ENCODE results near the gene NKTR. TPM values are rescaled to one million over a fixed set of nuclear protein-coding genes. Genes with fewer than 3 reads are reported as not detected.

Gene NKTR
- total RNA-seq, 2 donors from 2014 or later = 101 to 116 TPM

DNA sequence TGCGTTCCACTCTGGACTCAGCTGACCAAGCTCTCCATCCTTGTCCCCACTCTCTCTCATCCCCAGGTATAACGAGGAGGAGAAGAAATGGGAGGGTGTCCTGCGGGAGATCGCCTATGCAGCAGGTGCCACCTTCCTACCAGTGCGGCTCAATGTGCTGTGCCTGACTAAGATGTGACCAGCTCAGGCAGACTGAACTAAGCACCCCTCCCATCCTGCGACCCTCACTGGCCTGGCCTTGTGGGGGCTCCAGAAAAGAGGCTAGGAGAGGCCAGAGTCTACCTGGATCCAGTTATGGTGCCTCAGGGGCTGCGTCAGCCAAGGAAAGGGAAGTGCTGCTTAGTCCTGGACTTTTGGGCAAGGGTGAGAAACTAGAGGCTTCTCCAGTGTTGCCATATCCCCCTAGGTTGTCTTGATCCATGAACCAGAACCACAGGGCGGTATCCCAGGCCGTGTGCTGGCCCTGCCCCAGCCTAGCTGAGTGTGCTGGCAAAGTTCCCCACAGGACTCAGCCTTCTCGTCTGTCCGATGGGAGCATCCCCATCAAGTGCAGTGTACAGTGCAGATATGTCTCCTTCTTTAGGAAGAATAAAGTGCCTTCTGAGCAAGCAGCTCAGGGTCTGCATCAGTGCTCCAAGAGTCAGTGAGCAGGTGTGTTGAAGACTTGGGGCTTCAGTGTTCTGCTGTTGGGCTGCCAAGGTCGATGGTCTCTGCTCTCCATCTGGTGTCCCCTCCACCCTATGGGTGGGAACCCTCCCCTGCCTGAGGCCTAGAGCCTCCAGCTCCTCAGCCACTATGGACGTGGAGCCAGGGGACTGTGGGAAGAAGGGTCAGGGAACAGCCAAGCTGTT lies 91.6 kb downstream of the NKTR start:
- Histone ChIP-seq H3K4me1 (ENCODE audit: control insufficient read depth, insufficient read depth, low read length) (no peaks in the 10 kb centered on the region), H3K9ac (ENCODE audit: extremely low read depth, low read length, poor library complexity, severe bottlenecking) (no peak overlapping the region)
- no peaks in the 10 kb centered on the region for H3K36me3 Mint-ChIP-seq (ENCODE audit: low read depth)

DNA sequence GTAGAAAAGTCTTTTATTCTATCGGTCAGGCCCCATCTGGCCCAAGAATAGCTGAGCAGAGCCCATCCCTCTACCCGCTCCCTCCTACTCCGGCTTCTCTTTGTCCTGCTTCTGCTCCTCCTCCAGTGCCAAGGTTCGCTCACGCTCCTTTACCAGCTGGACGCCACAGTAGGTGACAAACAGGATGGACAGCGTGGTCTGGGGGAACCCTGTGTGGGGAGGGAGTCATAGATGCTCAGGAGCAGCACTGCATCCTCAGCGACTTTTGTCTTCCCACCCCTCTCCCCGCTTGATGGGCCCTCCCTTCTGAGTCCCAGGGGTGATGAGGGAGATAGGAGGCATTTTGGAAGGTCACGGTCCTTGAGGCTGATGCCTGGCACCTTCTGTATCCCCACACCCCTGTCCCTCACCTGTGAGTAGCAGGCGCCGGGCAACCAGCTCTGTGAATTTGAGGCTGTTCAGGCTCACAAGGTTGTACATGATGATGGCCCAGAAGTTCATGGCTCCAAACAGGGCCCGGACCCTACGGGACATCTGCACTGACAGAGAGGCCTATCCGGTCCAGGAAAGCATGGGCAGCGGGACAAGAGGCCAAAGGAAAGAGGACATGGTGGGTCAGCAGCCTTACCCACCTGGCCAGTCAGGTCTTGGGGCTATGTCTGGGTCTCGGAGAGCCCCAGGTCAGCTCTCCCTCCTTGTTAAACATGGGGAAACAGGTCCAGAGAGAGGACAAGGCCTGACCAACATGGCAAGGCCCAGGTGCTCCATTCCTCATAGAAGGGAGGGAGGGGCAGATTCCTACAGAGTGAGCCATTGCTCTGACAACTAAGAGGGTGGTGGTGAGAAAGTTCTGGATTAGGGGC lies 92.4 kb downstream of the NKTR start:
- DNase-seq = peak; percentile 24
- Mint-ChIP-seq H3K36me3 (ENCODE audit: low read depth) (no peaks in the 10 kb centered on the region), H3K9me3 (no peaks in the 10 kb centered on the region), H3K4me1 (peaks cover 1% of the 10 kb centered on the region), H3K27me3 (ENCODE audit: insufficient read depth) (peaks cover 3% of the 10 kb centered on the region), H3K4me3 (no peak overlapping the region), H3K27ac (no peak overlapping the region)
- Histone ChIP-seq H3K27ac (ENCODE audit: low read depth, low read length) (no peak overlapping the region), H3K36me3 (ENCODE audit: control insufficient read depth, insufficient read depth, low read length) (no peaks in the 10 kb centered on the region), H3K9ac (ENCODE audit: extremely low read depth, low read length, poor library complexity, severe bottlenecking) (no peak overlapping the region), H3K27me3 (ENCODE audit: control insufficient read depth, insufficient read depth, low read length, poor library complexity, severe bottlenecking) (peaks cover 14% of the 10 kb centered on the region), H3K4me1 (ENCODE audit: control insufficient read depth, insufficient read depth, low read length) (no peaks in the 10 kb centered on the region), H3K4me3 (ENCODE audit: low read length) (no peak overlapping the region), H3K9me3 (ENCODE audit: control insufficient read depth, low read length) (no peaks in the 10 kb centered on the region)
- TF ChIP-seq, protein P1, sequence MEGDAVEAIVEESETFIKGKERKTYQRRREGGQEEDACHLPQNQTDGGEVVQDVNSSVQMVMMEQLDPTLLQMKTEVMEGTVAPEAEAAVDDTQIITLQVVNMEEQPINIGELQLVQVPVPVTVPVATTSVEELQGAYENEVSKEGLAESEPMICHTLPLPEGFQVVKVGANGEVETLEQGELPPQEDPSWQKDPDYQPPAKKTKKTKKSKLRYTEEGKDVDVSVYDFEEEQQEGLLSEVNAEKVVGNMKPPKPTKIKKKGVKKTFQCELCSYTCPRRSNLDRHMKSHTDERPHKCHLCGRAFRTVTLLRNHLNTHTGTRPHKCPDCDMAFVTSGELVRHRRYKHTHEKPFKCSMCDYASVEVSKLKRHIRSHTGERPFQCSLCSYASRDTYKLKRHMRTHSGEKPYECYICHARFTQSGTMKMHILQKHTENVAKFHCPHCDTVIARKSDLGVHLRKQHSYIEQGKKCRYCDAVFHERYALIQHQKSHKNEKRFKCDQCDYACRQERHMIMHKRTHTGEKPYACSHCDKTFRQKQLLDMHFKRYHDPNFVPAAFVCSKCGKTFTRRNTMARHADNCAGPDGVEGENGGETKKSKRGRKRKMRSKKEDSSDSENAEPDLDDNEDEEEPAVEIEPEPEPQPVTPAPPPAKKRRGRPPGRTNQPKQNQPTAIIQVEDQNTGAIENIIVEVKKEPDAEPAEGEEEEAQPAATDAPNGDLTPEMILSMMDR (conservative IDR thresholded peaks at IDR 0.05) = no peak
- 90 to 99% methylated on average over 11 to 17 of the region's 17 CpGs for WGBS, 2 experiments (ENCODE audit: insufficient coverage in 1 of 2, insufficient read length in 1 of 2)

More for the DNA sequence above, 91.6 kb downstream of the NKTR start:
- Histone ChIP-seq H3K27ac (ENCODE audit: low read depth, low read length) (no peak overlapping the region), H3K27me3 (ENCODE audit: control insufficient read depth, insufficient read depth, low read length, poor library complexity, severe bottlenecking) (peaks cover 14% of the 10 kb centered on the region), H3K4me3 (ENCODE audit: low read length) (no peak overlapping the region), H3K36me3 (ENCODE audit: control insufficient read depth, insufficient read depth, low read length) (no peaks in the 10 kb centered on the region), H3K9me3 (ENCODE audit: control insufficient read depth, low read length) (no peaks in the 10 kb centered on the region)
- Mint-ChIP-seq H3K9me3 (no peaks in the 10 kb centered on the region), H3K27me3 (ENCODE audit: insufficient read depth) (peaks cover 3% of the 10 kb centered on the region), H3K4me3 (no peak overlapping the region), H3K27ac (no peak overlapping the region), H3K4me1 (peaks cover 1% of the 10 kb centered on the region)
- DNase-seq = no peak
- TF ChIP-seq, protein P1 (conservative IDR thresholded peaks at IDR 0.05) = no peak
- WGBS, 2 experiments (ENCODE audit: insufficient coverage in 1 of 2, insufficient read length in 1 of 2) = 86 to 92% methylated on average over 8 to 13 of the region's 13 CpGs

DNA sequence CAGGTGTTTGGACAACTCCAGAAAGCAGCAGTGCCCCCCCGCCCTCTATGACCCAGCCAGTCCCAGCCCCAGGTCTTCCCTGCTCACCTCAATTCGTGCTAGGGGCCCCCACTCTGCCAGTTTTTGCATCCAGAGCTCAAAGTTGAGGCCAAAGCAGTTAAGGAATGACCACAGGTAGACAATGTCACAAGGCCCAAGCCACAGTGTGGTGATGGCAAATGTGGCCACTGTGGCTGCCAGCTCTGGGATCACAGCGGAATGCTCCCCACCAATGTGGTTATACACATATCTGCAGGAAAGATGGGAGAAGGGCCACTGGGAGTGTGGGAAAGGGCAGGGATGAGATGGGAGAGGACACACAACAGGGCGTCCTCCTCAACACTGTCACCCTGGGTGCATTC lies 93.0 kb downstream of the NKTR start:
- H3K9me3 Mint-ChIP-seq = no peaks in the 10 kb centered on the region
- peaks cover 14% of the 10 kb centered on the region for H3K27me3 ChIP-seq (ENCODE audit: control insufficient read depth, insufficient read depth, low read length, poor library complexity, severe bottlenecking)
- H3K27ac Mint-ChIP-seq = no peak overlapping the region

More for the DNA sequence above, 93.0 kb downstream of the NKTR start:
- H3K27ac ChIP-seq (ENCODE audit: low read depth, low read length) = no peak overlapping the region
- Mint-ChIP-seq H3K4me3 (no peak overlapping the region), H3K36me3 (ENCODE audit: low read depth) (no peaks in the 10 kb centered on the region), H3K4me1 (peaks cover 1% of the 10 kb centered on the region), H3K27me3 (ENCODE audit: insufficient read depth) (peaks cover 3% of the 10 kb centered on the region)
- TF ChIP-seq, protein P1 (conservative IDR thresholded peaks at IDR 0.05) = no peak
- no peaks in the 10 kb centered on the region for H3K36me3 ChIP-seq (ENCODE audit: control insufficient read depth, insufficient read depth, low read length)
- 78 to 90% methylated on average over 3 to 4 of the region's 4 CpGs for WGBS, 2 experiments (ENCODE audit: insufficient coverage in 1 of 2, insufficient read length in 1 of 2)
- no peaks in the 10 kb centered on the region for H3K9me3 ChIP-seq (ENCODE audit: control insufficient read depth, low read length)
- no peak overlapping the region for H3K9ac ChIP-seq (ENCODE audit: extremely low read depth, low read length, poor library complexity, severe bottlenecking)
- DNase-seq = peak; percentile 26
- no peak overlapping the region for H3K4me3 ChIP-seq (ENCODE audit: low read length)
- no peaks in the 10 kb centered on the region for H3K4me1 ChIP-seq (ENCODE audit: control insufficient read depth, insufficient read depth, low read length)
